WTC11 (cell line): ENCODE data around the gene NKPD1. TPM values are rescaled to one million over a fixed set of nuclear protein-coding genes. Genes with fewer than 3 reads are reported as not detected.

Experiments used
- ATAC-seq: fragments of 200-7000 bp; cut with Tn5 transposase; 2 replicates; pipeline ENCODE4 v1.10.0; 2021; ENCODE audit warnings: mild to moderate bottlenecking, moderate library complexity
- CTCF ChIA-PET: fragments of 300-600 bp; sonication (Branson Sonifier 250); formaldehyde crosslinking; loops from one replicate; lab custom pipeline; 2021; ENCODE audit warnings: antibody characterized with exemption; lab: Charles Lee
- POLR2A ChIA-PET: fragments of 350-600 bp; sonication (Branson Sonifier 250); formaldehyde crosslinking; loops from one replicate; lab custom pipeline; 2021; ENCODE audit warnings: antibody characterized with exemption; lab: Charles Lee
- DNase-seq: peaks from one replicate; pipeline ENCODE4 v3.0.0; 2021; ENCODE audit warnings: low spot score
- H3K27ac Mint-ChIP-seq: 2 replicates; pipeline ENCODE4 v1.8.0; 2021; ENCODE audit warnings: mixed read lengths
- H3K27me3 Mint-ChIP-seq: 2 replicates; pipeline ENCODE4 v1.8.0; 2021; ENCODE audit warnings: low read depth, mild to moderate bottlenecking, moderate library complexity, mixed read lengths
- H3K36me3 Mint-ChIP-seq: 2 replicates; pipeline ENCODE4 v1.8.0; 2021; ENCODE audit warnings: mixed read lengths
- H3K4me1 Mint-ChIP-seq: 2 replicates; pipeline ENCODE4 v1.8.0; 2022; ENCODE audit warnings: mixed read lengths
- H3K4me3 Mint-ChIP-seq: 2 replicates; pipeline ENCODE4 v1.8.0; 2021; ENCODE audit warnings: mild to moderate bottlenecking, moderate library complexity, mixed read lengths
- H3K9me3 Mint-ChIP-seq: 2 replicates; pipeline ENCODE4 v1.8.0; 2021; ENCODE audit warnings: mixed read lengths
- ARID4B ChIP-seq: sonication (generic); formaldehyde crosslinking; IDR thresholded peaks from 2 replicates; pipeline ENCODE4 v1.8.0; 2023; ENCODE audit warnings: missing genetic modification reagents, mild to moderate bottlenecking, borderline replicate concordance
- ATF6 ChIP-seq: sonication (generic); formaldehyde crosslinking; IDR thresholded peaks from 2 replicates; pipeline ENCODE4 v1.8.1; 2023; ENCODE audit warnings: mild to moderate bottlenecking, missing genetic modification reagents
- CDX4 ChIP-seq: fragments of 250-450 bp; sonication (Bioruptor Pico); IDR thresholded peaks from 2 replicates; pipeline ENCODE4 v1.9.0; 2021; ENCODE audit warnings: moderate library complexity, mild to moderate bottlenecking, inconsistent platforms, borderline replicate concordance
- ERG ChIP-seq: fragments of 250-450 bp; sonication (Bioruptor Pico); IDR thresholded peaks from 2 replicates; pipeline ENCODE4 v1.8.0; 2021; ENCODE audit warnings: mild to moderate bottlenecking
- ESRRA ChIP-seq: sonication (generic); formaldehyde crosslinking; IDR thresholded peaks from 2 replicates; pipeline ENCODE4 v1.8.1; 2022; ENCODE audit warnings: mild to moderate bottlenecking, missing genetic modification reagents, borderline replicate concordance
- FOXK1 ChIP-seq: sonication (generic); formaldehyde crosslinking; IDR thresholded peaks from 2 replicates; pipeline ENCODE4 v1.8.0; 2022; ENCODE audit warnings: mild to moderate bottlenecking, moderate library complexity, missing genetic modification reagents
- NR3C1 ChIP-seq: sonication (generic); formaldehyde crosslinking; conservative IDR thresholded peaks from 2 replicates; pipeline ENCODE4 v1.8.1; 2023; ENCODE audit warnings: low read depth, mild to moderate bottlenecking, missing genetic modification reagents
- RELA ChIP-seq: sonication (generic); formaldehyde crosslinking; IDR thresholded peaks from 2 replicates; pipeline ENCODE4 v1.8.1; 2022; ENCODE audit warnings: missing genetic modification reagents, mild to moderate bottlenecking, borderline replicate concordance
- SP1 ChIP-seq: sonication (generic); formaldehyde crosslinking; conservative IDR thresholded peaks from 2 replicates; pipeline ENCODE4 v1.8.1; 2022; ENCODE audit warnings: missing genetic modification reagents
- TCF7 ChIP-seq: sonication (generic); formaldehyde crosslinking; IDR thresholded peaks from 2 replicates; pipeline ENCODE4 v1.8.0; 2022; ENCODE audit warnings: mild to moderate bottlenecking, low read depth, missing genetic modification reagents, moderate library complexity
- TEAD1 ChIP-seq: sonication (generic); formaldehyde crosslinking; IDR thresholded peaks from 2 replicates; pipeline ENCODE4 v1.8.0; 2022; ENCODE audit warnings: mild to moderate bottlenecking, missing genetic modification reagents
- USF2 ChIP-seq: sonication (generic); formaldehyde crosslinking; IDR thresholded peaks from 2 replicates; pipeline ENCODE4 v1.8.1; 2023; ENCODE audit warnings: mild to moderate bottlenecking, missing genetic modification reagents, moderate library complexity
- ZBTB43 ChIP-seq: sonication (generic); formaldehyde crosslinking; IDR thresholded peaks from 2 replicates; pipeline ENCODE4 v1.8.1; 2023; ENCODE audit warnings: mild to moderate bottlenecking, missing genetic modification reagents
- ZNF121 ChIP-seq: sonication (generic); formaldehyde crosslinking; IDR thresholded peaks from 2 replicates; pipeline ENCODE4 v1.8.0; 2023; ENCODE audit warnings: missing genetic modification reagents
- ZNF281 ChIP-seq: sonication (generic); formaldehyde crosslinking; IDR thresholded peaks from 2 replicates; pipeline ENCODE4 v1.8.0; 2023; ENCODE audit warnings: mild to moderate bottlenecking, missing genetic modification reagents
- ZNF416 ChIP-seq: fragments of 250-450 bp; sonication (Bioruptor Pico); IDR thresholded peaks from 2 replicates; pipeline ENCODE4 v1.9.0; 2021; ENCODE audit warnings: mild to moderate bottlenecking, inconsistent platforms
- ZNF512 ChIP-seq: sonication (generic); formaldehyde crosslinking; IDR thresholded peaks from 2 replicates; pipeline ENCODE4 v1.8.1; 2022; ENCODE audit warnings: missing genetic modification reagents, borderline replicate concordance
- total RNA-seq: library from RNA; stranded (reverse); gene quantifications from 3 replicates; pipeline ENCODE4 v1.2.3, GENCODE V29; 2021

Gene NKPD1
- total RNA-seq, 1 experiment from 2014 or later = 0.57 TPM

- TF ChIP-seq ZBTB43 (CRISPR knock-in tag) = no peak
These were observed 47.2 kb downstream of the NKPD1 start (continued) for GRCh38 chr19:45113628-45114027.

- Mint-ChIP-seq H3K27ac (peak overlapping the region; percentile 44), H3K4me1 (peaks cover 10% of the 10 kb centered on the region; the same call in 1 of the 2 replicates), H3K4me3 (no peak overlapping the region), H3K36me3 (no peaks in the 10 kb centered on the region), H3K27me3 (no peaks in the 10 kb centered on the region), H3K9me3 (no peaks in the 10 kb centered on the region)
- no peak for DNase-seq
- peak; percentile 36; the same call in 1 of the 2 replicates for ATAC-seq
- POLR2A ChIA-PET = interaction anchor here (0.9 kb wide), 1 partner anchor 21 kb away, joined by 4 read pairs; no protein-coding TSS in a partner anchor
- TF ChIP-seq ZBTB43 (CRISPR knock-in tag) (no peak), ERG (no peak), ZNF121 (CRISPR knock-in tag) (no peak), NR3C1 (CRISPR knock-in tag) (no peak), TEAD1 (no peak), ZNF512 (CRISPR knock-in tag) (no peak), ZNF416 (no peak), USF2 (CRISPR knock-in tag) (no peak), RELA (CRISPR knock-in tag) (no peak), FOXK1 (CRISPR knock-in tag) (no peak), ARID4B (no peak), SP1 (CRISPR knock-in tag) (no peak), ATF6 (CRISPR knock-in tag) (no peak), CDX4 (CRISPR knock-in tag) (no peak), ZNF281 (CRISPR knock-in tag) (no peak), TCF7 (CRISPR knock-in tag) (no peak), ESRRA (CRISPR knock-in tag) (no peak)
- CTCF ChIA-PET = interaction anchor here (0.6 to 2.6 kb wide), 19 partner anchors 10 to 138 kb away, joined by 3 to 17 read pairs (median 4); partner anchors contain the start of genes CLASRP, PPP1R37 and TRAPPC6A
These were observed 48.5 kb downstream of the NKPD1 start for GRCh38 chr19:45112111-45112827.
